HG03095 (cell line): ENCODE results near the gene AFF1.
"Not testable (repeated sequence)": the region's sequence is repeated elsewhere in the genome, so short reads cannot be mapped to it uniquely, and the experiment has no call there.

Experiments
- ATAC-seq: cut with Tn5 transposase; IDR thresholded peaks from one replicate; pipeline ENCODE4 v1.9.1; 2021; ENCODE audit warnings: moderate library complexity; ENCODE audit not compliant: unreplicated experiment

Gene AFF1

DNA sequence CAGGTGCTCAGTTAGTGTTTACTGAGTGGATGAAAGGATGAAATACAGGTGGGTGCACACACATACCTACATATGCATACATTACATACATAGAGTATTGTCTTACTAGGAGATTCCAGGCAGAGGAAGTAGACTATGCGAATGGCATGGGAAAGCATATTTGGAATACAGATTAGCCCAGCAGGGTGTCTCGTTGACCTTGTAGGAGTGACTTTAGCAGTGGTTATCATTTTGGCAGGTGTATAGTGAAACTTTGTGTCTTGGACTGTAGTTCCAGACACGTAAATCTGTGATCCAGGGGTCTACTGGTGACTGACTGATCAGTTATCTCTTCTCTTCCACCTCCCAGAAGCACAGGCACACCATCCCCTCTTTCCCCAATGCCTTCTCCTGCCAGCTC lies 199.3 kb downstream of the AFF1 start:
- ATAC-seq: no peak

DNA sequence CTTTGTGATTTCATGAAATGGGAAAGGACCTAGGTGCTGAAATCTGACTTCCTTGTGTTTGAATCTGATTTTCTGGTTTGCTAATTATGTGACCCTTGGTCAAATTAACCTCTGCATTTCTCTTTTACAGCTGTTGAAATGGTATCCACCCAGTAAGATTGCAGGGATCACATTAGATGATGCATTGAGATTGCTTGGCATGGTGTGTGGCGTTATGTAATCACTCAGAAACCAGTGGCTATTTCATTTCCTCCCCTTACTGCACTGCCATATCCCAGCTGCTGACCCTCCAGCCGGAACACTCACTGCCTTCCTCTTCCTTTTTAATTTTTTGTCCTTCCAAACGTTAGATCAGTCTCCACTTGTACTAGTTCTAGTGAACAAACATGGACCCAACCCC lies 206.6 kb downstream of the AFF1 start:
- no peak for ATAC-seq

DNA sequence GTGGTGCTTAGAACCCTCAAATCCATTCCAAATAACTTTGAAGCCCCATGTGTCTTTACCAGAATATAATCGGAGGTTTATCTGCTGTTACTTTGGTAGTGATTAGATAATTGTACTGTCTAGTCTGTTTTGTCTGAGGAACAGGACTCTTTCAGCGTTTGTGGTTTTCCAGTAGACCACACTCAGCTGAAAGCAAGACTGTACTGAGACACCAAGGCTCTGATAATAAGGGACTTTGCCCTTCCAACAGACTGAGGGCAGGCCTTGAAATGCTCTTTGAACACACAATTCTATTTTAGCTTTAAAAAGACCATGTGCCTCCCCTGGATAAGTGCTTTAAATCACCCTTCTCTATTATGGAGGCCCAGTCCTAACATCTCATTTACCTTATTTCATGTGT lies 209.5 kb downstream of the AFF1 start:
- ATAC-seq: no peak

DNA sequence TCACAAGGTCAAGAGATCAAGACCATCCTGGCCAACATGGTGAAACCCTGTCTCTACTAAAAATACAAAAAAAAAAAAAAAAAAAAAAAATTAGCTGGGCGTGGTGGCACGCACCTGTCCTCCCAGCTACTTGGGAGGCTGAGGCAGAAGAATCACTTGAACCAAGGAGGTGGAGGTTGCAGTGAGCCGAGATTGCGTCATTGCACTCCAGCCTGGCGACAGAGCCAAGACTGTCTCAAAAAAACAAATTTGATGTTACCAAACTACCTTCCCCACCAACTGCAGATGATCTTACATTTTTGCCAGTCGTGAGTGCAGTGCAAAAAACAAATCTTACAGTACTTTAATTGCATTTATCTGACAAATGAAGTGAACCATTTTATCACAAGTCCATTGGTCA lies 211.1 kb downstream of the AFF1 start:
- ATAC-seq: not testable (repeated sequence)

DNA sequence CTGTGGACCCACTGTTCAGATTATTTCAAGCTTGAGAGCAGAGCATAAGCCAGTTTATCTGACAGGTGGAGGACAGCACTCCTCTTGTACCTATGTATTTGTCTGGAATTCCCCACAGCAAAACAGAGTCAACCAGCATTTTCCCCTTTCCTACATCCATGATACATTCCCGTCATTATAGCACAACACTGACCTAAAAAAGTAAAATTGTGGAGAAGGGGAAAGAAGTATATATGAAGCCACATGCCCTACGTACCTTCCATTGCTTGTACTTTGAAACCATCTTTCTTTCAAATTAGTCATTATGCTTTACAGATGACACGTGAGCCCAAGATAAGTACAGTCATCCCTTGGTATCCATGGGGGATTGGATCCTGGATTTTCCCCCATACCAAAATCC lies 212.3 kb downstream of the AFF1 start:
- ATAC-seq: no peak

DNA sequence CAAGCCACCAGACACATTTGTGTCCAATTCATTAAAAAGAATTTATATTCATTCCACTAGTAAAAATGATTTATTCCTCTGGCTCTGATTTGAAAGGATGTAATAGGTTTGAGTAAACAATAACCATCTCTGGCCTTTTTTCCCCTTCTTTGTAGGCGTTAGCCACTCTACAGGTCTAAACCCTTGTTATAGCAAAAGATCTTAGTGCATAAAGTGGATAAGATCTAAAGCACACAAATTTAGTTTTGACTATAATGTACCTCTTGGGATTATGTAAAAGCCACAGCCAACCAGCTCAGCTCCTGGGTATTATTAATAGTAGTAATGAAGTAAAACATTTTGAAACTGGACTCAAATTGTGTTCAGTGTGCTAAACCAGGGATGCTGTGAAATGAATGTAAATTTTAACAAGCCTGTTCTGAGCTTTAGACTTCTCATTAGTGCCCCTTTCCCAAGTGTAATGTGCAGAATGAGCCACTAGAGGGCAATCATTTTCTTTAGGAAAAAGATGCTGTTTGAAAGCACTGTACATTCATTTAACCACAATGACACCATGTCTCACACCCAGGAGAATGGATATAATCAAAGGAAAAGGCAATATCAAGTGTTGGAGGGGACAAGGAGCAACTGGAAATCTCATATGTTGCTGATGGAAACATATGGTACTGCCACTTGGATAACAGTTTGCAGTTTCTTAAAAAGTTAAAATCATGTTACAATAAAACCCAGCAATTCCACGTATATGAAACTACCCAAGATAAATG lies 215.9 kb downstream of the AFF1 start:
- ATAC-seq: peak; percentile 62

DNA sequence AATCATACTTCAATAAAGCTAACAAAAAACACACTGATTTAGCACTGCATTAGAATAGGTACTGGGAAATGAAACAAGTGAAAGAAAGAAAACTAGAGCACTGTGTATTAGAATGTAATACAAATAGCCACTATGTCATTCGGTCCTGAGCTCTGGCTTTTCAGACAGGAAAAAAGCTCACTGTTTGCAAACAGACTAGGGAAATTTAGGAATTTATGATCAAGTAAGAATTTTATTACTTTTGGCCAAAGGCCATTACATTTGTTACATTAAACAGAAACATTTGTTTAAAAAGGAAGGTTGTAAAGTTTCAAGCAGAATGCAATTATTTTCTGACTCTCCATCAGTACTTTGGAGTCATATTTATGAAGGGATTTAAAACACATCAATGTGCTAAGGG lies 216.9 kb downstream of the AFF1 start:
- no peak for ATAC-seq

DNA sequence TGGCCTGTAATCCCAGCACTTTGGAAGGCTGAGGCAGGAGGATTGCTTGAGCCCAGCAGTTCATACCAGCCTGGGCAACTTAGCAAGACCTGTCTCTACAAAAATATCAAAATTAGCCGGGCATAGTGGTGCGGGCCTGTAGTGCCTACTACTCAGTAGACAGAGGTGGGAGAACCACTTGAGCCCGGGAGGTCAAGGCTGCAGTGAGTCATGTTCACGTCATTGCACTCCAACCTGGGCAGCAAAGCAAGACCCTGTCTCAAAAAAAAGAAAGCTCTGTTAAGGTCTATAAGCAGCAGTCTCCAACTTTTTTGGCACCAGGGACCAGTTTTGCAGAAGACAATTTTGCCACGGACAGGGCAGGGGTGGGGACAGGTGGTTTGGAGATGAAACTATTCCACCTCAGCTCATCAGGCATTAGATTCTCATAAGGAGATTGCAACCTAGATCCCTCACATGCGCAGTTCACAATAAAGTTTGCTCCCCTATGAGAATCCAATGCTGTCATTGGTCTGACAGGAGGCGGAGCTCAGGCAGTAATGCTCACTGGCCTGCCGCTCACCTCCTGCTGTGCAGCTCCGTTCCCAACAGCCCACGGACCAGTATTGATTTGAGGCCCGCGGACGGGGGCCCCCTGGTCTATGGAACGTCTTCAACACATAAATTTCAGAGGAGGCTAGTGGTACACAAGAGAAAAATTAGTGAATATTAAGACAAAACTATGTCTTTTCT lies 217.7 kb downstream of the AFF1 start:
- ATAC-seq: no peak

DNA sequence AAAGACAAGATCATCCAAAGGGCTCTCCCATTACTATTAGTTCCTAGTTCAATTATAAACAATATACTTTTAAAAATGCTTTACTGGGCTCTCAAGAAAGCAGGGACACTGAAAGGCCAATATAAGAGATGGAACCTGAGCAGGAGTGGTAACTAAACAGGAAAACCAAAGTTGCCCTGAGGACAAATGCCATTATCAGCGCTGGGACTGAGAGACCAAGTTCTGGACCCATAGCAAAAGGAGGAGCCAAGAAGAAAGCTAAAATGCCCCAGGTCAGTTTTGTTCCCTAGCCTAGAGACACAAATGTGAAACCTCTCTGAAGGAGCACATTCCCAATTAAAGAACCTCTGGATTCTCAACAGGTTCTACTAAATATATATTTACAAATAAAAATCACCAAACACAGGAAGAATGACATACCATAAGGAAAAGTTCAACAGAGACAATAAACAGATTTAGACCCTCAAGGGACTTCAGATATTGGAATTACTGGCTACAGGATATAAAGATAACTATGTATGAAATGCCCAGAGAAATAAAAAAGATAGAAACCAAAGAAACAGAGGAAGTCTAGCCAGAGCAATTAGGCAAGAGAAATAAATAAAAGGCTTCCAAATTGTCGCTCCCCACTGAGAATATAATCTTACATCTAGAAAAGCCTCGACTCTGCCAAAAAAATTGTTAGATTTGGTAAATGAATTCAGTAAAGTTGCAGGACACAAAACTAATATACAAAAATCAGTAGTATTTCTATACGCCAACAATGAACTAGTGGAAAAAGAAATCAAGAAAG lies 218.5 kb downstream of the AFF1 start:
- no peak for ATAC-seq

DNA sequence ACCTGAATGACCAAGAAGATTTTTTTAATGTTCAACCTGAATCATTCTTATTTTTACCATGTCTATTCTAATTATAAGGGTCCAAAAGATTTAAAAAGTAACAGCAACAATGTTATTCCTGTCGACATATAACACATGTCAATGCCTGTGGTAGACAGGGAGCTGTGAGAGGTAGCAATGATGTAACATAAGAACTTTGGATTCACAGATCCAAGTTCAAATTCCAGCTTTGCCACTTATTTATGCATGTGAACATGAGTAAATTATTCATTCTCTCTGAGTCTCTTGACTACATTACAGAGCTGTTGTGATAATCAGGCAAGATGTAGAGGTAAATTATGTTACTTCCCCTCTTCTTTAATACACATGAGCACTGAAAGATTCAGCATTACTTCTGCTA lies 231.1 kb downstream of the AFF1 start:
- ATAC-seq: no peak

DNA sequence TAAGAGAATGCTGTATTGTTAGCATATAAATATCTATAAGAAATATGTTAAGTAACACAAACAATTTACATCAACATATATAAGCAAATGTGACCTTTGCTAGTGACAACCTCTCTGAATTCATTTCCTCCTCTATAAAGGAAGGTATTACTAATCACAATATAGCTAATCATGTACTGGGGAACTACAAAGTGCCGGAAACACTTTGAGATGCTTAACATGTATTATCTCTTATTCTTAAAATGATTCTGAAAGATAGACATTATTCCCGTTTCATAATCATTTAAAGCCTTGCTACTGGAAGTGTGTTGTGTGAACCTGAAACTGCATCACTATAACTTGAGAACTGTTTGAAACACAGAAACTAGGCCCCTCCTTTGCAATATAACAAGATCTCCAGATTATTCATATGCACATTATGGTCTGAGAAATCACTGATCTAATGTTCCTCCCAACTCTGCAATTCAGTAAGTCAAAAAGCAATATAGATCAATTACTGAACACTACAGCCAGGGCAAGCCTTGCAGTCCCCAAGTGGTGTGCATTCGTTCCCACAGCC lies 231.6 kb downstream of the AFF1 start:
- ATAC-seq: no peak

DNA sequence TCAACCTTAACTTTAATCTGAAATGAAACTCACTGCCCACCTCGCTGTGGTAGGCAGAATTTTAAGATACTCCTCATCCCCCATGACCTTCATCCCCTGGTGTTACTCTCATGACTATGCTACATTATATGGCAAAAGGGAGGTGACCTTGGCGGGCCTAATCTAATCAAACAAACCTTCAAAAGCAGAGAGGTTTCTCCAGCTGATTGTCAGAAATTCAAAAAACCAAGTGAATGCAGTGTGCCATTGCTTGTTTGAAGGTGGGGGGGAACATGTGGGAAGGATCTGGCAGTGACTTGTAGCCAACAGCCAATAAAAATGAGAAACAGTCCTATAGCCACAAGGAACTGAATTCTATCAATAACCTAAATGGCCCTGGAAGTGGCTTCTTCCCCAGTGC lies 237.1 kb downstream of the AFF1 start:
- ATAC-seq: no peak

DNA sequence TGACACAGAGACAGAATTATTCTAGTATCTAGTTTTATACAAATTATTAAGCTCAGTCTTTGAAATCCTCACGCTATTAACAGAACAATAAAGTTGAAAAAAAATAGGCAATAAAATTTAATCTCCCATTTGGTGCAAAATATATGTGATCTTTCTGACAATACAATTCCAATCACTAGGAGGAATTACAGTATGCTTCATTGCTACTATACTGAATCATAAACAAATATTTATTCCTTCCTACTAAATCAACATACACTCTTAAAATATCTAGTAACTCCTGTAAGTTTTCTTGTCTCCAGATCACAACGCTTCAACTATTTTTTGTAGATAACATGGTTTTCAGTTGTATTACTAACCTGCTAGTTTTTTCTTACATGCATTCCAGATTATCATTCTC lies 239.9 kb downstream of the AFF1 start:
- ATAC-seq: no peak

DNA sequence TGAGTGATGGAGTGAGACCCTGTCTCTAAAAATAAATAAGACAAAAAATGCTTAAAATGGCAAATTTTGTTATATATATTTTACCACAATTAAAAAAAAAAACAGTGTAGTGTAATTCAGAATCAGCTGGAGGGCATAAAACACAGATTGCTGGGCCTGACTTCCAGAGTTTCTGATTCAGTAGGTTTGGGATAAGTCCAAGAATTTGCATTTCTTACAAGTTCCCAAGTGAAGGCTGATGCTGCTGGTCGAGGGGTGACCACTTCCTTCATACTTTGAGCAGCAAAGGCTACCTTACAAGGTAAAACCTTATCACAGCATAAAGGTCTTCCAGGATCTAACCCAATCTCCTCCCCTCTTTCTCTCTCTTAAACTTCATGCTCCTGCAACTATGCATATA lies 244.9 kb downstream of the AFF1 start:
- no peak for ATAC-seq

DNA sequence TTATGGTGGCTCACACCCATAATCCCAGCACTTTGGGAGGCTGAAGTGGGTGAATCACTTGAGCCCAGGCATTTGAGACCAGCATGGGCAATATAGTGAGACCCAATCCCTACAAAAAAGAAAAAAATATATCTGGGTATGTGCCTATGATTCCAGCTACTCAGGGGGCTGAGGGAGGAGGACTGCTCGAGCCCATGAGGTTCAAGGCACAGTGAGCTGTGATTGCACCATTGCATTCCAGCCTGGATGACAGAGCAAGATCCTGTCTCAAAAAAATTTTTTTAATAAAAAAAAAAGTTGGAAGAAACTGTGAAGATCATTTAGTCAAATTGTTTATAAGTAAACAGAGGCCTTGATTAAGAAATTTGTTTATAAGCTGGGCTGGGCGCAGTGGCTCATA lies 246.0 kb downstream of the AFF1 start:
- ATAC-seq: no peak

DNA sequence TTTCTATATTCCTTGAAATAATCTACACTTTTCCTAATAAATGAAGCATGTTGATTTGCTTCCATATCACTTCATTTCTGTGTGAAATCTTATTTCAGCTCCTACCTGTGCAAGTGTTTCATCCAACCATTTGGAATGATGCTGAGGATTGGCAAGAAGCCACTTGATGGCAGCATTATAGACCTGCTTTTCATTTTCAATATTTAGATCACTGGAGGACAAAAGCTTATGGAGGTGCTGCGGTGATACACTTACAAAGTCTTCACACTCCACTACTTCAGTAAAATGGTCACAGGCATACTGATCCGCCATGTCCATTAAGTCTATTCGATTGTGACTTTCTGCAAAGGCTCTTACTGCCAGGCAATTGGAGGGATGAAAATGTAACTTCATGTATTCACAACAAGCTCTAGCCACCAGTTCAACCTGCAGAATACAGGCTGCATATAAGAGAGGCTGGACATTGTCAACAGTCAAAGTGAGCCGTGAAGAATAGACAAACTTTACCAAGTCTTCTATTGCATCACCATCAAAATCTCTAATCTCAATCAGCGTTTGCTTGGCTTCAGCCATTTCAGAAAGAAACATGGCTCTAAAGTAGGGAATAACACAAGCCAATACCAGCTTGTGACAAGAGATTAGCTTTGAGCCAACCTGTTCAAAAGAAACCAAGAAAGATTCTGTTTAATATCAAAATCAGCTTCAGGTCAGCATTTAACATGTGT lies 250.5 kb downstream of the AFF1 start:
- no peak for ATAC-seq

DNA sequence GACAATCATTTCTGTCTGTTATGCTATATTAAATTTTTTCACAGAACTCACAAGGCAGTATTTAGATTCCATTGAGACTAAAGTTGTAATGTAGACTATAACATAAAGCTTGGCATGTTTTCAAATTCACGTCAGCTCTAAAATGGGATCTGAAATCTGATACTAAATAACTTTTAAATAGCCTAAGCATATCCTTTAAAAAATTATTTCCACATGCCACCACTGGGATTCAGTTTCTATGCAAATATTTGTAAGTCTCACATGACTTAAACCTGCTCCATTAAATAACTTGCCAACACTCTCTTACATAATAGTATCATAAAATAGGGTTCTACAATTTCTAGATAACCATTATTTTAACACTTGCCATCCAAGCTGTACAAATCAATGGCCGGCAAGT lies 253.2 kb downstream of the AFF1 start:
- ATAC-seq: no peak

DNA sequence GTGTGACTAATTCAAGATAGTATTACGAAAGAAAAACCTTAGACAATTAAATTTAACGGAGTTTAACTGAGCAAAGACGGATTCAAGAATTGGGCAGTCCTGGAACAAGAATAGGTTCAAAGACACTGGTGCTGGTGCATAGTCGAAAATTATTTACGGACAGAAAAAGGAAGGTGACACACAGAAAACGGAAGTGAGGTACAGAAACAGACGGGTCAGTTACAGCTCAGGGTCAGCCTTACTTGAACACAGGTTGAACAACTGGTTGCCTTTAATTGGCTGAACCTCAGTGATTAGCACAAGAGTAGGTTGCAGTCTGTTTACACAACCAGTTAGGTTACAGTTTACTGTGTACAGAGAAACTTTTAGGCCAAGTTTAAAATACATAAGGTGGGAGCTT lies 254.1 kb downstream of the AFF1 start:
- no peak for ATAC-seq
